ENCODE measurements around the gene CWF19L2.

DNA sequence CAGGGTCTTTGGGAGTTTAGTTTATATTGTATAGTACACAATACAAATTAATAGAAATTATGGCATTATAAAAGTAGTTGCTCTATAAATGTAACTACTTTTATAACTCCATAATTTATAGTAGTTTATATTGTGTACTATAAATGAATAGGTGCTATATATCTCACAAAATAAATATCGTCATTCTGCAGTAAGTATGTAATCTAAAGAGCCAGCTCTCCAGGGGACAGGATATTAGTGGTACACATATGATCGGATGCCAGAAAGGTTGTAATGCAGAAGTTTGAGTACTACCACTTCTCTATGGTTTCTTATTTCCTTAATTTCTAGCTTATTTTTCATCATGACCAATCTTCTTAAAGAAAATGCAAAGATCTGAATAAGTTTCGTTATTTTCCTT is 20.2 kb upstream of the CWF19L2 start:
- no peak for TF ChIP-seq CTCF (IDR thresholded peaks at IDR 0.05; ENCODE audit: insufficient read depth, low read depth, low read length)
- no peak for TF ChIP-seq EZH2 (IDR thresholded peaks at IDR 0.05; ENCODE audit: insufficient read depth, low read length)

Data from astrocyte (in vitro differentiated cells and primary cell).